AG04450 (cell line): Measurements from ENCODE around the gene LHFPL3. TPM values are rescaled to one million over a fixed set of nuclear protein-coding genes. Genes with fewer than 3 reads are reported as not detected.

Experiments used
- CTCF ChIA-PET: fragments of 300-600, 350-600 bp; formaldehyde crosslinking; extraction: SDS; loops from one replicate; lab custom pipeline; 2022; ENCODE audit warnings: antibody characterized with exemption, inconsistent platforms; lab: Charles Lee
- POLR2A ChIA-PET: fragments of 350-600 bp; formaldehyde crosslinking; extraction: SDS; loops from one replicate; lab custom pipeline; 2021; ENCODE audit warnings: antibody characterized with exemption, inconsistent platforms; lab: Yijun Ruan, JAX
- DNase-seq: peaks from one replicate; pipeline ENCODE4 v3.0.0-alpha.2; 2011; ENCODE audit warnings: low read depth, low spot score
- H3K27ac ChIP-seq: one replicate; pipeline ENCODE4 v1.5.1; 2012; ENCODE audit warnings: low read depth, low read length, control low read depth
- H3K27me3 ChIP-seq: one replicate; pipeline ENCODE4 v1.6.0; 2012; ENCODE audit warnings: low read length; ENCODE audit not compliant: control insufficient read depth, insufficient read depth
- H3K4me3 ChIP-seq: 2 replicates; pipeline ENCODE4 v1.5.1; 2011; ENCODE audit warnings: mild to moderate bottlenecking, low read depth, low read length, control low read depth
- H3K9me3 ChIP-seq: 2 replicates; pipeline ENCODE4 v1.5.1; 2012; ENCODE audit warnings: low read length; ENCODE audit not compliant: control insufficient read depth, insufficient read depth
- polyA plus RNA-seq: library from polyadenylated mRNA; depleted of rRNA; stranded (reverse); fragments of >200 nt; gene quantifications from 2 replicates; pipeline ENCODE4 v1.2.3, GENCODE V29; 2011
- TF ChIP-seq, protein P1 (sequence below): IDR thresholded peaks from 2 replicates; pipeline ENCODE4 v1.5.1; 2011; ENCODE audit warnings: low read depth, low read length, control low read depth, inconsistent platforms

Gene LHFPL3
- polyA plus RNA-seq, 1 experiment: not detected

DNA sequence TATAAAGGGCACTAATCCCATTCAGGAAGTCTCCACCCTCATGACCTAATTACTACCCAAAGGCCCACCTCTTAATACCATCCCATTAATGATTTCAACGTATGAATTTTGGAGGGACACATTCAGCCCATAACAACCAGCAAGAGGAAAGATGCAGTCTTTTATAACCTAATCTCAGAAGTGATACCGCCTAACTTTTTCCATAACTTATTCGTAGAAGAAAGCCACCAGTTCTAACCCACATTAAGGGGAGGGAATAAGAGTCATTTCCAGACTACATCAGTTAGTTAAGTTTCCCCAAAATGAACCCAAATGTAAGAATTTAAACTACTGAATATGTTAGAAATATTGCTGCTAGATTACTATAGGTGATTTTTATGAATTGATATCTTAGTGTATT lies 32.1 kb upstream of the LHFPL3 start:
- H3K27me3 ChIP-seq: no peaks in the 10 kb centered on the region
- no peak for DNase-seq
- TF ChIP-seq, protein P1, sequence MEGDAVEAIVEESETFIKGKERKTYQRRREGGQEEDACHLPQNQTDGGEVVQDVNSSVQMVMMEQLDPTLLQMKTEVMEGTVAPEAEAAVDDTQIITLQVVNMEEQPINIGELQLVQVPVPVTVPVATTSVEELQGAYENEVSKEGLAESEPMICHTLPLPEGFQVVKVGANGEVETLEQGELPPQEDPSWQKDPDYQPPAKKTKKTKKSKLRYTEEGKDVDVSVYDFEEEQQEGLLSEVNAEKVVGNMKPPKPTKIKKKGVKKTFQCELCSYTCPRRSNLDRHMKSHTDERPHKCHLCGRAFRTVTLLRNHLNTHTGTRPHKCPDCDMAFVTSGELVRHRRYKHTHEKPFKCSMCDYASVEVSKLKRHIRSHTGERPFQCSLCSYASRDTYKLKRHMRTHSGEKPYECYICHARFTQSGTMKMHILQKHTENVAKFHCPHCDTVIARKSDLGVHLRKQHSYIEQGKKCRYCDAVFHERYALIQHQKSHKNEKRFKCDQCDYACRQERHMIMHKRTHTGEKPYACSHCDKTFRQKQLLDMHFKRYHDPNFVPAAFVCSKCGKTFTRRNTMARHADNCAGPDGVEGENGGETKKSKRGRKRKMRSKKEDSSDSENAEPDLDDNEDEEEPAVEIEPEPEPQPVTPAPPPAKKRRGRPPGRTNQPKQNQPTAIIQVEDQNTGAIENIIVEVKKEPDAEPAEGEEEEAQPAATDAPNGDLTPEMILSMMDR: no peak
- H3K9me3 ChIP-seq: no peaks in the 10 kb centered on the region
- ChIA-PET CTCF (interaction anchor here (1.4 kb wide), 1 partner anchor 28 kb away, joined by 6 read pairs; no protein-coding TSS in a partner anchor), POLR2A (no interaction called here)
- no peak overlapping the region for H3K4me3 ChIP-seq
- no peak overlapping the region for H3K27ac ChIP-seq

DNA sequence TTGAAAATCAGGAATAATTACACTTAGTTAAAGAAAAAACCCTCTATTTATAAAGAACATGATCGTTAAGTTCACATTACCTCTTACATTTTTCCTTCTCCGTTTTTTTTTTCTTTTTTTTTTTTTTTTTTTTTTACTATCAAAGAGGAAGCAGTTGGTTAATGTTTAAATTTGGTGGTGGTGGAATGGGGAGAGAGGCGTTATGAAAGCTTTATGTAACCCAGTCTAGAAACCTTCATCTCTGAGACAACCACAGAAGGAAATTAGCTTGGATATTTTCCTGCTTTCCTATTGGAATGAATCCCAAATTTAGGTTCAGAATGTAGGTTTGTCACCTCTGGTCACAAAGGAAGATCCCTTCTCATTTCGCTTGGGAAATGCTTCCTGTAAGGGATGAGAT lies 31.5 kb upstream of the LHFPL3 start:
- POLR2A ChIA-PET: no interaction called here
- DNase-seq: no peak
- H3K27me3 ChIP-seq: no peaks in the 10 kb centered on the region
- H3K9me3 ChIP-seq: no peaks in the 10 kb centered on the region
- no peak overlapping the region for H3K4me3 ChIP-seq
- TF ChIP-seq, protein P1: no peak
- H3K27ac ChIP-seq: no peak overlapping the region
- CTCF ChIA-PET: no interaction called here

DNA sequence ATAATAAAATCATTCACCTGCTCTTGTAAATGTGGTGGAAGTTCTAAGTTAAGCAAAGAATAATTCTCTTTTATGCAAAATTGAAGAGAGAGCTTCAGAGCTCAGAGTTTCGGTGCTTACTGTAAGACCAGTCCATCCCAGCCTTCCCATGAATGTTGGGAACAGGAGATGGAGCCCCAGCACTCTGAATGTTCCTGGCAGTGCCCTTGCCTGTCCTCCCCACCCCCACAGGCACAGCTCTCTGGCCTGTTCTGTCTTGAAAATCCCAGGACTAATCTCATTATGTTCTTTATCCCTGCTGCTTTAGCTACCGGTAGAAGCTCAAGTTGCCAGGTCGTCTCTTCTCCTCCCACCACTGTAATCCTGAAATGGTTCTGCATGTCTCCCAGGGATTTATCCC lies 29.1 kb upstream of the LHFPL3 start:
- ChIA-PET POLR2A (no interaction called here), CTCF (no interaction called here)
- H3K27me3 ChIP-seq: no peaks in the 10 kb centered on the region
- no peak overlapping the region for H3K4me3 ChIP-seq
- no peak for DNase-seq
- H3K27ac ChIP-seq: no peak overlapping the region
- H3K9me3 ChIP-seq: no peaks in the 10 kb centered on the region
- TF ChIP-seq, protein P1: no peak

DNA sequence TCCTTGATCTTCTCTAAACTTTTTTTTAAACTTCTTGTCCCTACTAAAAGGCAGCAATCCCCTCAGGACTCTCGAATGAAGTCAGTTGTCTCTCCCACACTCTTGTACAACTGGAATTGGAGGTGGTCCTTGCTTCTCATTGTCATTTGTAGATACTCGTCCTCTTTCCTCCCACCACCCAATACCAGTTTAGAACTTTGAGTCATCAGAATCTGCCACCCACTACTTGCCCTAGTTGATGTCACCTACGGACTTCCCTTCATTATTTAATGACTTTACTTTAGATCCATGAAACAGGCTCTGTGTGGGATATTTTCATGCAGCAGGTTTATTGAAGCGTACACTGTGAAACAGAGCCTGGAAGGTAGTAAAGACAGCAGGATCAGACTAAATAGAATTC lies 28.6 kb upstream of the LHFPL3 start:
- ChIA-PET POLR2A (no interaction called here), CTCF (no interaction called here)
- Histone ChIP-seq H3K27me3 (no peaks in the 10 kb centered on the region), H3K9me3 (no peaks in the 10 kb centered on the region), H3K27ac (no peak overlapping the region), H3K4me3 (no peak overlapping the region)
- TF ChIP-seq, protein P1: no peak
- DNase-seq: no peak

DNA sequence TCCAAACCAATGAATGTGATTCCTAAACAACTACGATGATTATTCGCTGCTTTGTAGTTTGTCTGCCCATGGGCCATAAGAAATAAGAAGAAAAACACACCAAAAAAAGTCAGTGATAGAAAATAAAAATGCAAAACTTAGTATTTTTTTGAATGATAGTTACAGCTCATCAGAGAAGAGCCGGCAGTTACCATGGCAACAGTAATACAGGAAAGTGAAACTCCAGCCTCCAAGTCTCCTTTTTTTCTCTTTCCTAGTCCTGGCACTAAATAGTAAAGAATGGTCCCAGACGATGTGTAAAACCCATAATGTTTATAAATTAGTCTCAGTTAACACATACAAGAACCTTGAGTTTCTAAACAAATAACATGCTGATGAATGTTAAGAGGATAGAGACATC lies 21.6 kb upstream of the LHFPL3 start:
- DNase-seq: no peak
- ChIA-PET CTCF (interaction anchor here (1.4 kb wide), 1 partner anchor 75 kb away, joined by 3 read pairs; no protein-coding TSS in a partner anchor), POLR2A (no interaction called here)
- Histone ChIP-seq H3K27me3 (no peaks in the 10 kb centered on the region), H3K9me3 (no peaks in the 10 kb centered on the region), H3K27ac (no peak overlapping the region), H3K4me3 (no peak overlapping the region)
- TF ChIP-seq, protein P1: no peak
